Gastrocnemius medialis (tissue), 4 donors: Measurements from ENCODE around the gene ECT2L.

ENCODE experiments used
- POLR2A ChIP-seq, 2 donors: fragments of 450-650 bp; IDR thresholded peaks; one replicate each; pipeline ENCODE4 v1.6.1; 2017; ENCODE audit warnings: antibody characterized with exemption in 2 of 2, mild to moderate bottlenecking in 2 of 2, moderate library complexity in 2 of 2
- TF ChIP-seq, protein P1 (sequence below), 5 experiments: fragments of 450-650 bp in 3 of 5; fragments of 200-600 bp in 2 of 5; sonication (generic) in 2 of 5; IDR thresholded peaks in 4 of 5; conservative IDR thresholded peaks in 1 of 5; 1 replicate in 4 of 5; 2 replicates in 1 of 5; pipeline ENCODE4 v1.5.1; 2016 to 2019; ENCODE audit warnings: antibody characterized with exemption in 5 of 5, mild to moderate bottlenecking in 3 of 5, moderate library complexity in 3 of 5

DNA sequence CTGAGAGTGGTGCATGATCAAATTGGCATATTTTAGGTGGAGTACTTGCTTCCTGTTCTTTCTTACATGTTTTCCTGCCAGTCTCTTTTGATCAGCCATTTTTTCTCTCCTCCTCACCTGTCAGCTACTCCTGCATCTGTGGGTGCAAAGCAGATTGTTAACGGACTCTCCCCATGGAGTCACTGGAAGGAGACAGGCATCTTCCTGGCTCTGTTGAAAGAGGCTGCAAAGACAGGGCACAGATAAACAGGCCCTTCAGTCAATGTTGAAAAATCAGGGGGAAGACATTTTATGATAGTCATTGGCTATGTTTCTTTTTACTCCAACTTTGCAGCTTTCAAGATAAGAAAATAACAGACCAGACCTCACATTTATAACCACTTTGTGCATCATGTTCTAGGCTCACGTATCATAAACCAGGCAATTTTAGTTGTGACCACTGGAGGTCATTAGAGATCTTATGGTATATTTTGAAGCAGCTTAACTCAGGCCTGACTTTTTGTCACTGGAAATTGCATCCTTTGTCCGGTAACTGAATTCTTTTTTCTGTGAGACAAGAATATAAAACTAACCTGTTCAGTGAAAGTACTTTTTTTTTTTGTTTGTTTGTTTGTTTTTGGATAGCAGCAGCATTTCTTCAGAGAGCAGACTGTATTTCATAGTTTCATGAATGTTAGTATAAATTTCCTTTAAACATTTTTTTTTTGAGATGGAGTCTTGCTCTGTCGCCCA is 20.1 kb downstream of the ECT2L start:
- TF ChIP-seq, protein P1, sequence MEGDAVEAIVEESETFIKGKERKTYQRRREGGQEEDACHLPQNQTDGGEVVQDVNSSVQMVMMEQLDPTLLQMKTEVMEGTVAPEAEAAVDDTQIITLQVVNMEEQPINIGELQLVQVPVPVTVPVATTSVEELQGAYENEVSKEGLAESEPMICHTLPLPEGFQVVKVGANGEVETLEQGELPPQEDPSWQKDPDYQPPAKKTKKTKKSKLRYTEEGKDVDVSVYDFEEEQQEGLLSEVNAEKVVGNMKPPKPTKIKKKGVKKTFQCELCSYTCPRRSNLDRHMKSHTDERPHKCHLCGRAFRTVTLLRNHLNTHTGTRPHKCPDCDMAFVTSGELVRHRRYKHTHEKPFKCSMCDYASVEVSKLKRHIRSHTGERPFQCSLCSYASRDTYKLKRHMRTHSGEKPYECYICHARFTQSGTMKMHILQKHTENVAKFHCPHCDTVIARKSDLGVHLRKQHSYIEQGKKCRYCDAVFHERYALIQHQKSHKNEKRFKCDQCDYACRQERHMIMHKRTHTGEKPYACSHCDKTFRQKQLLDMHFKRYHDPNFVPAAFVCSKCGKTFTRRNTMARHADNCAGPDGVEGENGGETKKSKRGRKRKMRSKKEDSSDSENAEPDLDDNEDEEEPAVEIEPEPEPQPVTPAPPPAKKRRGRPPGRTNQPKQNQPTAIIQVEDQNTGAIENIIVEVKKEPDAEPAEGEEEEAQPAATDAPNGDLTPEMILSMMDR (IDR thresholded peaks at IDR 0.05 in 4 of 5, conservative IDR thresholded peaks at IDR 0.05 in 1 of 5): peak; percentile 41 to 68 (median 57)
- TF ChIP-seq POLR2A (IDR thresholded peaks at IDR 0.05): no peak
